K562 treated with DMSO at 1 percent for 48 hours (cell line): Measurements from ENCODE around the gene CCNB1IP1. TPM values are rescaled to one million over a fixed set of nuclear protein-coding genes. Genes with fewer than 3 reads are reported as not detected.

ENCODE experiments used
- total RNA-seq: library from RNA; unstranded; fragments of 300-600 nt; gene quantifications from 2 replicates; pipeline ENCODE4 v1.2.3, GENCODE V29; 2022; ENCODE audit warnings: low replicate concordance; ENCODE audit errors: extremely low read depth

The CCNB1IP1 gene
- not detected in 2 replicates for total RNA-seq

GRCh38 chr14:20332788-20333493 is at the start of gene CCNB1IP1:
TSS of gene CCNB1IP1 (minus strand) at chr14:20333279. CDS start at chr14:20316523, 16,756 bp downstream.

GRCh38 chr14:20343092-20343861 is 10.2 kb upstream of the CCNB1IP1 start, which contains the start of gene PARP2:
TSS of gene PARP2 (plus strand) at chr14:20343635. CDS start at chr14:20343642, 7 bp downstream.

GRCh38 chr14:20305265-20306078 is 27.6 kb downstream of the CCNB1IP1 start, which contains the start of gene TTC5:
TSS of gene TTC5 (minus strand) at chr14:20305951. CDS start at chr14:20305937, 14 bp downstream.

Other genes starting within 250 kb of the CCNB1IP1 start
- not detected in 2 replicates for gene OR4K17, start 222.5 kb downstream of the CCNB1IP1 start, total RNA-seq
- gene OR4N5, start 194.5 kb downstream of the CCNB1IP1 start, total RNA-seq: not detected in 2 replicates
- gene OR11G2, start 142.4 kb downstream of the CCNB1IP1 start, total RNA-seq: not detected in 2 replicates
- gene OR11H6, start 109.6 kb downstream of the CCNB1IP1 start, total RNA-seq: not detected in 2 replicates
- gene OR11H7, start 104.3 kb downstream of the CCNB1IP1 start, total RNA-seq: not detected in 2 replicates
- not detected in 2 replicates for gene OR11H4, start 94.0 kb downstream of the CCNB1IP1 start, total RNA-seq
- not detected in 2 replicates for gene TTC5, start 27.3 kb downstream of the CCNB1IP1 start, total RNA-seq
- gene PARP2, start 10.4 kb upstream of the CCNB1IP1 start, total RNA-seq: not detected in 2 replicates
- gene TEP1, start 80.2 kb upstream of the CCNB1IP1 start, total RNA-seq: not detected in 2 replicates
- gene KLHL33, start 102.9 kb upstream of the CCNB1IP1 start, total RNA-seq: not detected in 2 replicates
- not detected in 2 replicates for gene OSGEP, start 121.5 kb upstream of the CCNB1IP1 start, total RNA-seq
- not detected in 2 replicates for gene APEX1, start 121.9 kb upstream of the CCNB1IP1 start, total RNA-seq
- not detected in 2 replicates for gene PIP4P1, start 128.2 kb upstream of the CCNB1IP1 start, total RNA-seq
- not detected in 2 replicates for gene PNP, start 136.1 kb upstream of the CCNB1IP1 start, total RNA-seq
- gene RNASE10, start 172.3 kb upstream of the CCNB1IP1 start, total RNA-seq: not detected in 2 replicates
- gene RNASE9, start 227.8 kb upstream of the CCNB1IP1 start, total RNA-seq: not detected in 2 replicates